Activated naive CD4-positive, alpha-beta T cell treated with anti-CD3 and anti-CD28 coated beads, Interleukin-2, amount 10 ng/mL, durations not matched to agents 7 days and 5 days (primary cell): ENCODE results near the gene DZANK1.
A peak's percentile ranks its signal among the peaks of the same experiment; 100 is the strongest.
"Not testable (repeated sequence)": the region's sequence is repeated elsewhere in the genome, so short reads cannot be mapped to it uniquely, and the experiment has no call there.

Source experiments
- CTCF ChIA-PET: fragments of 350-600 bp; sonication (Branson Sonifier 250); formaldehyde crosslinking; loops from one replicate; lab custom pipeline; 2021; ENCODE audit warnings: antibody characterized with exemption; lab: Charles Lee
- DNase-seq: peaks from one replicate; pipeline ENCODE4 v3.0.0-alpha.2; 2020
- H3K27ac Mint-ChIP-seq: one replicate; pipeline ENCODE4 v1.8.0; 2021; ENCODE audit warnings: mild to moderate bottlenecking, moderate library complexity, mixed read lengths
- H3K27me3 Mint-ChIP-seq: one replicate; pipeline ENCODE4 v1.8.0; 2021; ENCODE audit warnings: mild to moderate bottlenecking, mixed read lengths
- H3K36me3 Mint-ChIP-seq: one replicate; pipeline ENCODE4 v1.8.0; 2021; ENCODE audit warnings: mixed read lengths
- H3K4me1 Mint-ChIP-seq: one replicate; pipeline ENCODE4 v1.8.0; 2021; ENCODE audit warnings: mixed read lengths
- H3K4me3 Mint-ChIP-seq: one replicate; pipeline ENCODE4 v1.8.0; 2021; ENCODE audit warnings: mild to moderate bottlenecking, moderate library complexity, mixed read lengths
- H3K9me3 Mint-ChIP-seq: one replicate; pipeline ENCODE4 v1.8.0; 2021; ENCODE audit warnings: mixed read lengths

The DZANK1 gene

DNA sequence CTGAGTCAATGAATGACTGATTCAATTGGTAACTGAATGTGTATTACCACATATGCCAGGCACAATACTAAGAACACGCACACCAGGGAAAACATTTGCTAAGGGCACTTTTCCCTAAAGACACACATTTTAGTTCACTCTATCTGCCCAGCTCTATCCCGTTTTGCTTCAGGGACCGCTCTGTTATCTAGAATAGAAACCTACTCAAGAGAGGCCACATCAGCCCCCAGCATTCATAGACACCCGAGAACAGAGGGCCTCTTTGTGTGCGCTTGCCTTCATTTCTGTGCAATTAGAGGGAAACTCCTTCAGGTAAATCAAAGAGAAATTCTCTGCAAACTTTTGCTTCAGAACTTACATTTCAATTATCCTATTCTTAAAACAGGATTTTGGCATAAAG lies 50.3 kb downstream of the DZANK1 start:
- no peak overlapping the region for H3K27ac Mint-ChIP-seq
- no peaks in the 10 kb centered on the region for H3K36me3 Mint-ChIP-seq
- no peaks in the 10 kb centered on the region for H3K9me3 Mint-ChIP-seq
- H3K4me1 Mint-ChIP-seq: peaks cover 6% of the 10 kb centered on the region
- H3K27me3 Mint-ChIP-seq: no peaks in the 10 kb centered on the region
- no peak overlapping the region for H3K4me3 Mint-ChIP-seq
- CTCF ChIA-PET: no interaction called here
- no peak for DNase-seq

GRCh38 chr20:18414140-18414539 lies 52.7 kb downstream of the DZANK1 start:
- CTCF ChIA-PET: interaction anchor here (0.6 to 1.7 kb wide), 6 partner anchors 9 to 1280 kb away, joined by 3 to 5 read pairs (median 3); no protein-coding TSS in a partner anchor
- no peaks in the 10 kb centered on the region for H3K36me3 Mint-ChIP-seq
- DNase-seq: no peak
- no peak overlapping the region for H3K27ac Mint-ChIP-seq
- H3K4me1 Mint-ChIP-seq: peaks cover 6% of the 10 kb centered on the region
- H3K4me3 Mint-ChIP-seq: no peak overlapping the region
- H3K9me3 Mint-ChIP-seq: no peaks in the 10 kb centered on the region
- H3K27me3 Mint-ChIP-seq: no peaks in the 10 kb centered on the region

DNA sequence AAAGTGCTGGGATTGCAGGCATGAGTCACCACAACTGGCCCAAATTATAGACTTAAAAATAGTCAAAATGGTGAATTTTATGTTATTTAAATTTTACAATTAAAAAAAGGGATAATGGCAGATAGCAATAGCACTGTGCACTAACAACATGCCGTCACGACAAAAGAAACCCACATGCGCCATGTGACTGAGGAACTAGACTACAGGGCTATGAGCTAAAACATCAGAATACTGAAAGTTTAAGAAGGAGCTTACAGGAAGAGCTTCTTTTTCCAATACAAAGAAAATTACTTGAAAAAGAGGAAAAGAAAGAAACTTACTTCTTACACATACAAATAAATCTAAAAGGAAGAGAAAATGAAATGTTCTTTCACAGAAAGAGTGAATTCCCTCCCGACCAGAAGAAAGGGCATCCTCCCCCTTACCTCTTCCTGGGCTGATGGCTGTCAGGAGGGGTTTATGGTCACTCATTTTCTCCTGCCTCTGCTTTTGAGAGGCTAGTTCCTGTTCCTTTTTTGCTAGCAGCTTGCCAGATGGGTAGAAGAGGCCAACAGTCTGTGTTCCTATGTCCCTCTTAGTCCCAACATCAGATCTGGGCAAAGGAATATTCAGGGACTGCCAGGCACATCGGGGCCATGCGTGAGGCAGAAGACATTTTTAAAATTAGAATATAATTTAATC lies 54.5 kb downstream of the DZANK1 start:
- Mint-ChIP-seq H3K4me3 (no peak overlapping the region), H3K36me3 (no peaks in the 10 kb centered on the region), H3K27ac (no peak overlapping the region), H3K27me3 (no peaks in the 10 kb centered on the region), H3K4me1 (peaks cover 6% of the 10 kb centered on the region), H3K9me3 (no peaks in the 10 kb centered on the region)
- DNase-seq: no peak
- CTCF ChIA-PET: interaction anchor here (1.7 kb wide), 1 partner anchor 223 kb away, joined by 3 read pairs; no protein-coding TSS in a partner anchor

- no peak overlapping the region for H3K27ac Mint-ChIP-seq
- no peaks in the 10 kb centered on the region for H3K27me3 Mint-ChIP-seq
- CTCF ChIA-PET: no interaction called here
- no peaks in the 10 kb centered on the region for H3K9me3 Mint-ChIP-seq
- no peak overlapping the region for H3K4me3 Mint-ChIP-seq
- peaks cover 8% of the 10 kb centered on the region for H3K4me1 Mint-ChIP-seq
- no peaks in the 10 kb centered on the region for H3K36me3 Mint-ChIP-seq
- DNase-seq: no peak
Observed at GRCh38 chr20:18405826-18406225, 61.0 kb downstream of the DZANK1 start.

- Mint-ChIP-seq H3K36me3 (no peaks in the 10 kb centered on the region), H3K9me3 (no peaks in the 10 kb centered on the region), H3K4me3 (no peak overlapping the region), H3K27ac (peak overlapping the region; percentile 15), H3K27me3 (no peaks in the 10 kb centered on the region), H3K4me1 (peaks cover 8% of the 10 kb centered on the region)
- CTCF ChIA-PET: interaction anchor here (1.4 kb wide), 1 partner anchor 802 kb away, joined by 4 read pairs; no protein-coding TSS in a partner anchor
- no peak for DNase-seq
Observed at GRCh38 chr20:18404172-18404571, 62.7 kb downstream of the DZANK1 start.

DNA sequence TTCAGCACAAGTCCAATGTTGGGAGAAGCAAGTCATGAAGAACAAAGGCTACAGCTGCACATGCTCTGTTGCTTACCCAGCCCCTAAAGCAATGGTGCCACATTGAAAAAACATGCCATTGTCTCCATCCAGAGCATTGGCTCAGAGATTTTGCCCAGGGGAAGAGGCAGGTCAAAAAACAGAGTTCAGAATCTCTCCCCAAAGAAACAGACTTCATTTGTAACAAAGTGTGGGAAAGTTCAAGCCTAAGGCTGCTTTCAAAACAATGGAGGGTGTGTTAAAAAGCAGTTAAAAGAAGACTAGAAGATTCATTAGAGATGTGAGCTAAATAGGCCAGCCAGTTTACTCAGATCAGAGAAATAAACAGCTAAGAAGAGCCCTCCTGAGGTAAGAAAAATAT lies 63.6 kb downstream of the DZANK1 start:
- no peaks in the 10 kb centered on the region for H3K27me3 Mint-ChIP-seq
- H3K9me3 Mint-ChIP-seq: no peaks in the 10 kb centered on the region
- CTCF ChIA-PET: no interaction called here

GRCh38 chr20:18401305-18401704 lies 65.5 kb downstream of the DZANK1 start:
- no peak for DNase-seq
- H3K9me3 Mint-ChIP-seq: no peaks in the 10 kb centered on the region
- no peak overlapping the region for H3K4me3 Mint-ChIP-seq
- peaks cover 8% of the 10 kb centered on the region for H3K4me1 Mint-ChIP-seq
- CTCF ChIA-PET: no interaction called here
- H3K27me3 Mint-ChIP-seq: no peaks in the 10 kb centered on the region
- H3K27ac Mint-ChIP-seq: no peak overlapping the region
- H3K36me3 Mint-ChIP-seq: no peaks in the 10 kb centered on the region

More for the DNA sequence above, 63.6 kb downstream of the DZANK1 start:
- peaks cover 8% of the 10 kb centered on the region for H3K4me1 Mint-ChIP-seq
- H3K36me3 Mint-ChIP-seq: no peaks in the 10 kb centered on the region
- no peak overlapping the region for H3K27ac Mint-ChIP-seq
- H3K4me3 Mint-ChIP-seq: no peak overlapping the region
- DNase-seq: no peak

DNA sequence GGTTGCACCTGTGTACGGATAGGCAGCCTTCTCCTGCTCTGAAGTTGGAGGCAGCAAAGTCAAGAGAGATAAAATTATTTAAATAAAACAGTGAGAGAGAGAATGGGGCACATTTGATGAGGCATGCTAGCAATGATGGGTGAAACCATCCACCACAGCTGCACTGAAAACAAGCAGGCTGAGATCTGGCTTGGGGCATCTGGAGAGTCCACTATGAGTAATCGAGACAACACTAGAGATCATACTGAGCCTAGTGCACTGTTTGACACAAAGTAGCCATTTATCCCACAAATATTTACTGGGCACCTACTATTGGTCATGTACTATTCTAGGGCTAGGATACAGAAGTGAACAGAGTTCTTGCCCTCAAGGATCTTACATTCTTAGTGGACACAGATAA lies 66.4 kb downstream of the DZANK1 start:
- CTCF ChIA-PET: interaction anchor here (0.6 kb wide), 1 partner anchor 1626 kb away, joined by 3 read pairs; no protein-coding TSS in a partner anchor
- Mint-ChIP-seq H3K4me3 (no peak overlapping the region), H3K4me1 (peaks cover 8% of the 10 kb centered on the region), H3K27me3 (no peaks in the 10 kb centered on the region), H3K27ac (no peak overlapping the region), H3K36me3 (no peaks in the 10 kb centered on the region), H3K9me3 (no peaks in the 10 kb centered on the region)
- DNase-seq: no peak

GRCh38 chr20:18398713-18399112 lies 68.1 kb downstream of the DZANK1 start:
- CTCF ChIA-PET, H3K27me3 Mint-ChIP-seq, H3K36me3 Mint-ChIP-seq, H3K4me1 Mint-ChIP-seq, DNase-seq, H3K27ac Mint-ChIP-seq, H3K9me3 Mint-ChIP-seq, H3K4me3 Mint-ChIP-seq: not testable (repeated sequence)

- no peak overlapping the region for H3K4me3 Mint-ChIP-seq
- H3K4me1 Mint-ChIP-seq: no peaks in the 10 kb centered on the region
- no peak for DNase-seq
- H3K27me3 Mint-ChIP-seq: no peaks in the 10 kb centered on the region
- no peak overlapping the region for H3K27ac Mint-ChIP-seq
- no peaks in the 10 kb centered on the region for H3K36me3 Mint-ChIP-seq
- H3K9me3 Mint-ChIP-seq: no peaks in the 10 kb centered on the region
- CTCF ChIA-PET: no interaction called here
Observed at GRCh38 chr20:18397030-18397429, 69.8 kb downstream of the DZANK1 start.

- CTCF ChIA-PET: no interaction called here
- no peak for DNase-seq
- H3K9me3 Mint-ChIP-seq: no peaks in the 10 kb centered on the region
- no peaks in the 10 kb centered on the region for H3K4me1 Mint-ChIP-seq
- no peak overlapping the region for H3K27ac Mint-ChIP-seq
- H3K27me3 Mint-ChIP-seq: no peaks in the 10 kb centered on the region
- no peak overlapping the region for H3K4me3 Mint-ChIP-seq
- no peaks in the 10 kb centered on the region for H3K36me3 Mint-ChIP-seq
Observed at GRCh38 chr20:18395544-18395943, 71.3 kb downstream of the DZANK1 start.

DNA sequence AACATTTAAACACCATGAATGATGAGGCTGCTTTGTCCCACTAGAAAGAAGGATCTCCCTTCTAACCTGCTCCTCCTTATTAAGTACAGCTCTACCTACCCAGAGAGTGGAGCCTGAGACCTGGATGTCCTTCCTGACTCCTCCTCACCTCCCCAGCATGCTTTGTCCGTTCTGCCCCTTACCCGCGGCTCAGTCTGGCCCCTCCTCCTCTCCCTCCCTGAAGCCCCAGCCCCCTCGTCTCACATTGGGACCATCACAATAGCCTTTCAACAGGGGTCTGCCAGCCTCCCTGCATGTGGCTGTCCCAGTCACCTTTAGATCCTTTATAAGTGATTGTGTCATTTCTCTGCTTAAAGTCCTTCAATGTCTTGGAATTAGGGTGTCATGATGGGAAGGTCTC lies 72.5 kb downstream of the DZANK1 start:
- no peaks in the 10 kb centered on the region for H3K9me3 Mint-ChIP-seq
- no peaks in the 10 kb centered on the region for H3K27me3 Mint-ChIP-seq
- no peak for DNase-seq
- H3K36me3 Mint-ChIP-seq: no peaks in the 10 kb centered on the region
- CTCF ChIA-PET: no interaction called here
- no peak overlapping the region for H3K4me3 Mint-ChIP-seq
- no peaks in the 10 kb centered on the region for H3K4me1 Mint-ChIP-seq
- H3K27ac Mint-ChIP-seq: no peak overlapping the region

DNA sequence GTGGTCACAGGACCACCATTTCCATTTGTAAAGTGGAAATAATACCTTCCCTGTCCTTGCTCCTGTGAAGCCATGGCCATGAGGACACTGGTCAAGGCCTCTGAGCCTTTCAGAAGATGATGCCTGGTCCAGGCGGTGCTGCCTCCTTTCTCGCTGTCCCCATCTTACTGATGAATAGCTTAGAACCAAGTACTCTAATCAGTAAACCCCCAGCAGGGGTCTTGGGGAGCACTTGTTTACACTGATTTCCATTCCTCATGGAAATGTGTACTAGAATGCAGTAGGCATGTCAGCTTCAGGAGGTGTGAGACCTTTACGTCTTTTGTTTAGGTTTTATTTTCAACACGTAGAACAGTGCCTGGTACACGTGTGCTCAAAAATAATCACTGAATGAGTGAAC lies 75.1 kb downstream of the DZANK1 start:
- Mint-ChIP-seq H3K27ac (no peak overlapping the region), H3K9me3 (no peaks in the 10 kb centered on the region), H3K4me3 (no peak overlapping the region), H3K27me3 (no peaks in the 10 kb centered on the region), H3K4me1 (no peaks in the 10 kb centered on the region), H3K36me3 (no peaks in the 10 kb centered on the region)
- no peak for DNase-seq
- CTCF ChIA-PET: no interaction called here

GRCh38 chr20:18390201-18390600 lies 76.6 kb downstream of the DZANK1 start:
- no peaks in the 10 kb centered on the region for H3K27me3 Mint-ChIP-seq
- DNase-seq: no peak

GRCh38 chr20:18388860-18389259 lies 78.0 kb downstream of the DZANK1 start:
- Mint-ChIP-seq H3K27me3 (no peaks in the 10 kb centered on the region), H3K4me1 (no peaks in the 10 kb centered on the region), H3K27ac (no peak overlapping the region), H3K36me3 (no peaks in the 10 kb centered on the region), H3K4me3 (no peak overlapping the region), H3K9me3 (no peaks in the 10 kb centered on the region)
- DNase-seq: no peak
- CTCF ChIA-PET: interaction anchor here (0.7 kb wide), 1 partner anchor 93 kb away, joined by 3 read pairs; no protein-coding TSS in a partner anchor

More at GRCh38 chr20:18390201-18390600, 76.6 kb downstream of the DZANK1 start:
- Mint-ChIP-seq H3K4me1 (no peaks in the 10 kb centered on the region), H3K27ac (no peak overlapping the region), H3K4me3 (no peak overlapping the region), H3K36me3 (no peaks in the 10 kb centered on the region), H3K9me3 (no peaks in the 10 kb centered on the region)
- CTCF ChIA-PET: no interaction called here
